NCI-H526 treated with DMSO at 0.1 percent for 48 hours (cell line): Measurements from ENCODE around the gene DFFA.

Source experiments
- DNase-seq: peaks from one replicate; lab custom pipeline; 2025; lab: John Stamatoyannopoulos, UW

Gene DFFA, protein sequence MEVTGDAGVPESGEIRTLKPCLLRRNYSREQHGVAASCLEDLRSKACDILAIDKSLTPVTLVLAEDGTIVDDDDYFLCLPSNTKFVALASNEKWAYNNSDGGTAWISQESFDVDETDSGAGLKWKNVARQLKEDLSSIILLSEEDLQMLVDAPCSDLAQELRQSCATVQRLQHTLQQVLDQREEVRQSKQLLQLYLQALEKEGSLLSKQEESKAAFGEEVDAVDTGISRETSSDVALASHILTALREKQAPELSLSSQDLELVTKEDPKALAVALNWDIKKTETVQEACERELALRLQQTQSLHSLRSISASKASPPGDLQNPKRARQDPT

DNA sequence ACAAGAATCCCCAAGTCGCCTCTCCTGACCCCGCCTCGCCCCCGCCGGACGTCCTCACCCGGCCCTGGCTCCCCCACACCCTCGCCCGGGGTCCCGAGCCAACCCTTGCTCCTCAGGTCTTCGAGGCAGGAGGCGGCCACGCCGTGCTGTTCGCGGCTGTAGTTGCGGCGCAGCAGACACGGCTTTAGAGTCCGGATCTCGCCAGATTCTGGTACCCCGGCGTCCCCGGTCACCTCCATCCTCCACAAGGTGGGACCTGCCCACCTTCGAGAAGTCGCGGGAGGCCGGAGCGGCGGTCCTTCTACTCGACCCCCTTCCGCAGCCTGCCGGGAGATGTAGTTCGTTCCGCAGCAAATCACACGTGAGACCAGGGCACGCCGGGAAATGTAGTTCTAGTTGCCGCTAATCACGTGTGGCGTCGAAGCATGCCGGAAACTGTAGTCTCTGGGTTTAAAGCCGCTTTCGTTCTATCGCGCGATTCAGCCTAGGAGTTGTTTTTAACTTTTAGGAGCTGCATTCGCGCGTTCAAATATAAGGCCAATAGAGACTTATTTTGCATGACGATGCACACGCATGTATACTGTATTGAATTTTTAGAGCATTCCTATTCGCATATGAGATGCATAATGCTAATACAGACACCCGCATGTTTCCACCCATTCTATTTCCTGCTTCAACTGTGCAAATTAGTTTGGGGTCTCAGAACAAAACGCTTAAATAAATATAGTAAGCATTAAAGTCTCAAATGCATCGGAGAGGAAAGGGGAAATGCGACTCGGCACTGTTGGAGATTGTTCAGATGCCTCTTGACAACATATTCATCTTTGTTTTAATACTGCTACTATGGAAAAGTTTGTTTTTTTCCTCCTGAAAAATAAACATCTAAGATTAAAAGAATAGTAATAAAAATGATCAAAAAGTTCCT lies at the start of gene DFFA:
DFFA (minus strand) TSS at position 310 of the 925 bp plus-strand sequence; CDS start at position 239, 71 bp downstream.
- peak; percentile 89 for DNase-seq

DNA sequence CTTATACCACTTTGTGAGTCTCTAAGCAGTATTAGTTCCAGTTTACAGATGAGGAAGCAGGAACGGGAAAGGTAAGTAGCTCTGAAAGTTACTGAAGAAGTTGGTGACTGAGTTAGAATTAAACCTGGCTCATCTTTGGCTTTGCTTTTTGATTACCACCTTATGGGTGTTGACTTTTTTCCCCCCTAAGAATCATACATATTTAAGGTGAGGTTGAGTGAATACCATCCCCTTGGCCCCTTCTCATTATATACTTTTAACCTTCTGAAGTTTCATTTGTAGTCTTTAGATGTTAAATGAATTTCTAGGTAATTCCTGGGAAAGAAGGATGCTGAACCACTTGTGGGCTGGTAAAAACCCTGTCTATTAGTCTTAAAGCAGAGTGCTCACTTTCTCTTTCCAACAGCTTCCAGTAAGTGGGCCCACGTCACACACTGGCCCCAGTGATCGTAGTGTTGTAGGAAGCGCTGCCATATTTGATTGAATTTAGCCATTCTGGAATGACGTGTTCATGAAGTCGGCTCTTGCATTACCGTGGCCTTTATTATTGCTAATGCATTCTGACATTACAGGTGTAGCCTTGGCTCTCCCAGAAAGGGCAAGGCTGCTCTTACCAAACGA lies 49.3 kb upstream of the DFFA start:
- DNase-seq = no peak

DNA sequence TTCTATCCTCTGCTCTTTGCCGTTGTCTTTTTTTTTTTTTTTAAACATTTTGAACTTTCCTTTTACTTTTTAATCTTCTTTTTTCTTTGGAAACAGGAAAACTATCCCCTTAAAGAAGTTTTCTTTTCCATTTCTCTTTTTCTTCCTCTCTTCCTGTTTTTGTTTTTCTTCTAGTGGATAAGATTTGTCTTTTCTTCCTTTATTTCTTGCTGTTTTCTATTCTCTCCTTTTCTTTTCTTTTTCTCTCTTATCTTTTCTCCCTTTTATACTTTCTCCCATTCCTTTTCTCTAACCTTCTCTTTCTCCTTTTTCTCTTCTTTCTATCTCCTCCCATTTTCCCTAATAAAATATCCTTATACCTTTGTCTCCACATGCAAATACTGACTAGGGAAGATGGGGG lies 48.6 kb upstream of the DFFA start:
- no peak for DNase-seq

DNA sequence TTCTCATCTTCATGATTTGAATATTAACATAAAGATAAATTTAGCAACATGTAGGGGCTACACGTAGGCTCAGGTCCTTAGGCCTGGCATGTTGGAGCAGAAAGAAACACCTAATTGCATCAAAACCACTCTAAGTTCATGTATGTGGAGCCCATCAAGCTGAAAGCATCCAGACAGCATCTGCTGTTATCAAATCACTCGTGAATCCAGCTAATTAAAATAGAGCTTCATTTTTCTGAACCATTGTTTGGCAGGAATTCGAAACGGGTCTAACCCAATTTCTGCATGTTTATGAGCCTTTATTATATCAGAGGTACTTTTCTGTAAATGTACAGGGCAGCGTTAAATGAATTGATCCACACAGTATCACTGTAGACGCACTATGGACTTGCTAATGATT lies 48.2 kb upstream of the DFFA start:
- no peak for DNase-seq

DNA sequence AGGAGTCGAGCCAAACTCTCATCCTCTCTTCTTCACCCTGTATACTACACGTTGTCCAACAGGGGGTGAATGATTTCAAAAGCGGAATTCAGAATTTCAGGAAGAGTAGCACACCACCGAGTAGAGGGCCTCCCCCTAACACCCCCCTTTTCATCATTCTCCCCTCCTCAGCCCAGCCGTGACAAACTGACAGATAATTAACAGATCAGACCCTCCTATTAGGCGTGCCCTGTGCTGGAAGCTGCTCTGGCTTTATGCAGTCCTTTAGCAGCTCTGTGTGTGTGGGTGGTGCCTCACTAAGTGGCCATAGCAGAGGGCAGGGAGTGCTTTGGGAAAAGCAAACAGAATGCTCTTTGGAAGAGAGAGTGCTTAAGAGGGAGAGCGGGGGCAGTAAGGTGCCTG lies 46.7 kb upstream of the DFFA start:
- peak; percentile 8 for DNase-seq

DNA sequence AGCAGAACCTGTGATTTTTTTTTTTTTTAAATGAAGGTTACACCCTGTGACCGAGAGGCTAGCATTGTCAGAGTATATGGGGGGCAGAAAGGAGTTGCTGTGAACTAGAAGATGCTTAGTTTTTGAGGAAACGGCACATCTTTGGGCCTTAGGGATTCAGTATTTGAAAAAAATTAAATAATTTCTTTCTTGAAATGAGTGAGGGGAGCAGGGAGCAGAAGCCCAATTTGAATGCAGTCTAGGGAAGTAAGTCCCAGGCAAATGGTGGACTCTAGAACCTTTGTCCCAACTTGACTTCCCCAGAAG lies 45.3 kb upstream of the DFFA start:
- DNase-seq = no peak

DNA sequence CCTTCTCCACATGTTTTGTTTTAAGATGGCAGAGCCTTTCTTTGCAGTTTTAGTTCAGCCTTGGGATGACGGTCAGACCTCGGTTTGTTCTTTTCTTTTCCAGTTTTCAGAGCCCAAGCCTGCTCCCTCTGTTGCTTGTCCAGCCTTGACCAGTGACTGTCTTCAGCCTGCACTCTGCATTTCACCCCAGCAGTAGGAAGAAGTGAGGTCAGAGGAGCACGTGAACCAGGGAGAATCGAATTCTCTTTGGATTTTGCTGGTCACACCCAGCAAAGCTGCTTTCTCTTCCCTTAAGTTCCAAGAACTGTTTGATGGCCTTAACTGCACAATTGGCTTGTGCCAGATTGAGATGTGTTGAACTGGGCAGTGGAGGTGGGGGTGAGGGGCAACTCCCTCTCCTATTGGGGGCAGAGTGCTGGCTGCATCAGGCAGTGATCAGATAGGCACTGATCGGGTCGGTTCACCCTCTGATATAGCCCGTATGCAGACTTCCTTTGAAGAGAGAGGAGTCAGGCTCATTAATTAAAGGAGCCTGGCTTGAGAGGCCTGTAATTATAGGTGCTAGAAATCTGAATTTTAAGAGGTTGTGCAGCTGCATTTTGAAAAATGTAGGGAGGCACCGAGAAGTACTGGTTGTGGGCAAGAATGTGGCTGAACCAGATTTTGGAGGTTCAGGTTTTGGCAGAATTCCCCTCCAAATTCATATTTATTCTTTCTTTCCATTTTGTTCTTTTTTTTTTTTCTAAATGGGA lies 44.8 kb upstream of the DFFA start:
- DNase-seq = no peak

DNA sequence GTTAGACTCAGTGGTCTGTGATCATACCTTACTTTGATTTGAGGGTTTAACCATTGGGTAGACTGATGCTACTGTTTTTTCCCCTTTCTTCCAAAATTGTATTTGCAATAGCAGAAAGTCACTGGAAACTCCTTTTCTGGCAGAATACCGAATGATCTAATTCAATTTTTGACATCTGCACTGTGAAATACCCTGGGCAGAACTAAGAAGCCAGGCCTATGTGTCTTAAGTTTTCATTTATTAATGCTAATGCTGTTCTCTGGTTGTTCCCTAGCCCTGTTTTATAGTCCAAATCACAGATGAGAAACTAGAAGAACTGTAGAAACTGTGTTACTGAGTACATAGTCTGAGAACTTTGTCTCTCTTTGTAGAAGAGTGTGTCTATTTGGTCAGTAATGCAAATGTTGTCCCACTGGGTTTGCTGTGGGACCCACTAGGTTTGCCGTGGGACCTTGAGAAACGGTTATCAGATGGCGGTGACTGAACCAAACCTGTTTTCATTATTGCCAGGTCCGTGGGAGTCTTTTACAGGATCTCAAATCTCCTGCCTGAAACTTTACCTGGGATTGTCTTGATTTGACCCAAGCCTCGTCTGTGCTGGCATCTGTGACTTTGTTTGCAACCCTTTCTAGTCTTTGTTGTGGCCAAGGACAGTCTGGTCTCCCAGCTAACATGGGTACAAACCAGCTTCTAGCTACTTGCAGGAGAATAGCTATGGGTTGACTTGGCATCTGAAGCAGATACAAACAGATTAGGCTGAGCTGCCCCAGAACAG lies 43.8 kb upstream of the DFFA start:
- DNase-seq = no peak

DNA sequence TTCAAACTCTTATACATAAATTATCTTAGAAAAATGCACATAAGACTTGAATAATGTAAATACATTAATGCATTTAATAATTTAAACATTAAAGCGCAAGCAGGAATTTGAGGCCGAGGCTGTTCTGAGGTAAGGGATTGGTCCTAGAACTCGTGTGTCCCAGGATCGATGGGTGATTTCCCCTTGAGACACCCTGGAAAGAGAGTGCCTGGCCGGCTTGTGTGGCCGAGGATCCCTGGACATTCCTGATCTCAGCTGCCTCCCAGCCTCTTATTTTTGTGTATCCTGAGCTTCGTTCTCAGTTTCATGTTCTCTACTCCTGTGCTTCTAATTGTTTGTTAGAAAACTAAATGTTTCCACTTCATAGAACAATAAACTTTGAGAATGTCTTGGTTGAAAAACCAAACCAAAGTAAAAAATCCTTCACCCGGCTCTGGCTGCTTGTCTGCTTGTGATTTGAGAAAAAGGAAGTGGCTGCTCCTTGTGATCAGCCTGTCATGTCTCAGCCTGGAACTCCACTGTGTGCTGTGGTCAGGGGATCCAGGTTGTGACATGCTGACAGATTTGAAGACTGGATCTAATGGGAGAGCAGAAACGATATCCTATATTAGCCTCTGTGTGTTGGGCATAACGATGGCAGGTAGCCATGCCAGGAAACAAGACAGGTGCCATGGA lies 43.1 kb upstream of the DFFA start:
- no peak for DNase-seq

DNA sequence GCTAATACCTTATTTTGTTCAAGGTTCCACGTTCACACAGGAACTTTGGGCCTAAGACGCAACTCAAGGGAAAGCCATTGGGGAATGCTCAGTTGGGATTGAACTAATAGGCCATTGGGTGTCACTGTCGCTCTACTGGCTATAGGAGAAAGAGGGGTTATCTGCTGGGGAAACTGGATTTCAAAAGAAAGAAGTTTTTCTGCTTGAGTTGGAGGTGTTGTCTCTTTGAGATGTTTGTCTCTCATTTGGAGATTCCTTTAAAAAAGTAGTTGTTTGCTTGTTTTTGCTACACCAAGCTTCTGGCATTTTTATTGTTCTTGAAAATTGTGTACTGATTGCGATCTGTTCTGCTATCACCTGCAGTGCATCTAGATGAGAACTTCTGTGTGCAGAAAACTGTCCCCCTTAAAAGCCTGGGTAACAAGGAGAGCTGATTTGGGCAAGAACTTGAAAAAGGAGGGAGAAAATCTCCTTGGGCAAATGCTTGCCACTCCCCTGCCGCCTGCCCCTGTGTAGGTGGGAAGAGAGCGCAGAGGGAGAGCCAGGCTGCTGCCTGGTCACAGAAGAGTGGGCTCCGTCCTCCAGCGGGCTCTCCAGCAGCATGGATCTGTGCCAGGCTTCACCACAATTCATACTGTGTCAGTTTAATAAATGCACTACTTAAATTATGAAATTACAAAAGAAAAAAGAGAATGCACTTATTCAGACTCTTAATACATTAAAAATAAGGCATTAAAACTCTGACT lies 42.3 kb upstream of the DFFA start:
- DNase-seq = peak; percentile 9

DNA sequence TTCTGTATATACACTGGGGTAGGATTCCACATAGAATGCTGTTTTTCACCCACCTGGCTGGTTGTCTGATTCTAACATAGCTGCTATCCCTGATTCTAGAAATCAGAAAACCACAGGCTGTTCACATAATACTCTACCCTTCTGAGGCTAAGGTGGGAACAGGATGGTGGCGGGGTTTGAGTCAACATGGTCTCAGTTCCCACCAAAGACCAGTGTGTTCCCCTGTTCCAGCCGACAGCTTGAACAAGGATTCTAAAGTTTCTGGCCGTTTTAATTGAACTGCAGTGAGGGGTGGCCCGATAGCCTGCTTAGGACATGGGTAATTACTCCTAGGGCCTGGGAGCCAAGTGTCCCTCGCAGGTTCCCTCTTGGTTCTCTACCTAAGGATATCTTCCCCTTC lies 40.9 kb upstream of the DFFA start:
- DNase-seq = no peak

DNA sequence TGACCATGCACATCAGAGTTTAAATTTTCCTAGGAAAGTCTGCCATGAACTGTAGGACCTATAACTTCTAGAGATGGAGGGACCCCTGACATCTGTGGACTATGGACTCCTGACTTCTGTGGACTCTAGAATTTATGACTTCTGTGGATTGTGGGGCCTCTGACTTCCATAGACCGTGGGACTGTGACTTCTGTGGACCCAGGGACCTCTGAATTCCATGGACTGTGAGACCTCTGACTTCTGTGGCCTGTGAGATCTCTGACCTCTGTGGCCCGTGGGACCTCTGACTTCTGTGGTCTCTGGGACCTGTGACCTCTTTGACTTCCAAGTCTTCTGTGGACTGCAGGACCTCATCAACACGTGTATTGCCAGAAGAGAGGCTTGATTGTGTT lies 39.2 kb upstream of the DFFA start:
- no peak for DNase-seq

DNA sequence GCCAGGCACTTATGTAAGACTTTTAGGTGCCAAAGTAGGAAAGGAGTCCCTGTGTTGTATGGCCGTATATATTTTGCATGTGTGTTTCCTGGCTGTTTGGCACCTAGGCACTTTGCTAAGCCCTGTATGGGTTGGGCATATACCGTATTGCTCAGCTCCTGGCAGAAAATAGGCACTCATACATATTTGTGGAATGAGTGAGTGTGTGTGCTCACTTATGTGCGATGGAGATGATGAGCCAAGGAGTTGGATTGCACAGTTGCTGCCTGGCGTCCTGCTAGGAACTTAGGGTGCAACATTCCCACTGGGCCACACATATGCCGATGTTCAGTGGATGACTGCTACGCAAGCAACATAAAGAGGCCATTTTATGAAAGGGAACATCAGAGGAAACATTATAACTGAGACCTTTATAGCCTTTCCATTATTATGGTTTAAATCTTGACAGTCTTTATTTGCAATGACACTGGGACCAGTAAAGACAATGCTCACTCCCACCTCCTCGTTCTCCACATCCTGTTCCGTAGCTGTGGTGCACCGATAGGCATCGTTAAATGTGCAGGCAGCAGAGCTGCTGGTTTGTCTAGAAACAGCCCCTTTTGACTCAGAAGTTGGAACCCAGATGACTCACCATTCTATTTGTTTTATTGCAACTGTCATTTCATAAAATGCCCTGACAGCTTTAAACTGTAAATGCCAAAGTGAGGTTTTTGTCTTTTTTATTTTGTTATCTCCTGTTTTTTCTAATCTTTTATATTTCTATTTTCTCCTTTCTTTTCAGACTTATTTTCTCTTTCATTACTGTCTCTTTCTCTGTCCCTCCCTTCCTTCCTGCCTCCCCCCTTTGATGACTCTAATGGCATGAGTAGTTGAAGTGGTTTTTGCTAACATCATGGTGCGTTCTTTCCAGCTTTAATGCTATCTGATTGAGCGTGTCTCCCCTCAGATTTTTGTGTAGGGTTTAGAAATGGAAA lies 38.5 kb upstream of the DFFA start:
- no peak for DNase-seq

DNA sequence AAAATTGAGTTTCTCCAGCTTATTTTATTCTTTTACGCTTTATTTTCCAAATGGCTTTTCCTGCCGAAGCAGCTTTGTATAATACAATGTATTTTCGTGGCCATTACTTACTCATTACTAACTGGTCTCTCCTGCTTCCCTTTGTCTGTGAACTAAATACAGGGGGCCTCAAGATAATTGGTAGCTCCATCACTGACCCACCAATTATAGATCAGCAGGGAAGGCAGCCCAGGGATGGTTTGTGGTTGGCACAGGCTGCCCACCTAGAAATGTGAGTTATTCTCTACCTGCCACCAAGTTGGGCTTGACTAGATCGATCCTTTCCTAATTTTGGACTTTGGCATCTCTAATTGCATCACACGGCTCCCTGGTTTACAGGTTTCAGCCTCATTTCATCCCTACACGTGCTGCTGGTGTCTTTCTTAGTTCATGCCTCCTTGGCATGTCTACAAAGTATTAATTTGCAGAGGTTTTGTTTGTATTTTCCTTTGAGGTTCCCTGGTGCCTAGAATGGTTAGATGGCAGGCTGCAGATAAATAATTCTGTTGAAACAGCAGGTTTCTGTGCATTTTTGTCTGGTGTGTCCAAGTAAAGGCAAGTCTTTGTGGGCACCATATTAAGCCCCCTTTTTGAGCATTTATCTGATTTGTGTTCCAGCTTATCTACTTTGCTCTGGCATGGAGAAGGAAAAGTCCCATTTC lies 37.6 kb upstream of the DFFA start:
- DNase-seq = no peak

DNA sequence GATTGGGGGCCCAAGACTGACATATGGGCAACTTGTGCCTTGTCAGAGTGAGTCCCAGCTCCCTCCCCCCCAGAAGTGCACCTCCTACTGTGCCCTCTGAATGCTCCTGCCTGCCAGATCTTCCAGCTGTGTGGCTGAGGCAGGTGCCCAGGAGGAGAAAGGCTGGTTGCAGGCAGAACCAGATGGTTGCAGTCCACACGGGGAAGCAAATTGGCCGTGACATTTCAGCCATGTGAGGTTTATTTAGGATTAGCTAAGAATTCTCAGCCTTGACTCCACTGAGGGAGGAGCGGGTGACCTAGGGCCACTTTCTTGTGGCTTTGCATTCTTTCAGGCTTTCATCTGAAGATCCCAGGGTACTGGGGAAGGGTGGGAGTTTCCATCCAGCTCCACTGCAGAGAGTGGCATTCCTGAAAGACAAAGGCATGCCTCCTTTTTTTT lies 36.2 kb upstream of the DFFA start:
- no peak for DNase-seq

DNA sequence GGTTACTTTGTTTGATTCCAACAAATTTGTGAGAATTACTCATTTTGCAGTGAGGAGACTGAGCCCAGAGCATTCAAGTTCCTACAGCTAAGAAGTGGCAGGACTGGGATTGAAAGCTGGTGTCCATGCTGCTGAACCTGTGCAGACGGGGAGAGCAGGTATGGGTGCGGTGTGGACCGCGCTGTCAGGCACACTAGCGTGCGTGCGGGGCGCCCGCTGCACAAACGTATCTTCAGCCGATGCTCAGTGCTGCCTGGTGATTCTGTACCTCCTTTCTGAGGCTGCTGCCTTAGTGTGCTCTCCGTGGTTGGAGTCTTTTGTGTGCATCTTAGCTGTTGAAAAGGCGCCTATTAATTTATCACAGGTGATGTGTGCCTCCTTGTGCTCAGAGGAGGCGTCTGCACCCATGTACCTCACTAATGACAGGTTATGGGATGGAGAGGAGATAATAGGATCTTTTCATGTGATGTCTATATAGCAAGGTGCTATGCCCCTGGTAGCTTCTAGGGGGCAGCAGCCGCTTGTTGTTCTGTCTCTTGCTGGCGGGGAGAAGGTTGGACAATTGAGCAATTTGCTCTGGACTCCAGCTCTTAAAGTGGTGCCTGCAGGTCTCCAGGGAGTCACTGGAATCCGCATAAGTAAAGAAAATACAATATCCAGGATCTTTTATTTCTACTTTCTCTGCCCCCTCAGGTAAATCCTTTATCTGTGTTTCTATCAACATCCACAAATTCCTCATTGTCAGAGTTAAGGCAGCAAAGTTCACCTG lies 35.0 kb upstream of the DFFA start:
- DNase-seq = peak; percentile 69

DNA sequence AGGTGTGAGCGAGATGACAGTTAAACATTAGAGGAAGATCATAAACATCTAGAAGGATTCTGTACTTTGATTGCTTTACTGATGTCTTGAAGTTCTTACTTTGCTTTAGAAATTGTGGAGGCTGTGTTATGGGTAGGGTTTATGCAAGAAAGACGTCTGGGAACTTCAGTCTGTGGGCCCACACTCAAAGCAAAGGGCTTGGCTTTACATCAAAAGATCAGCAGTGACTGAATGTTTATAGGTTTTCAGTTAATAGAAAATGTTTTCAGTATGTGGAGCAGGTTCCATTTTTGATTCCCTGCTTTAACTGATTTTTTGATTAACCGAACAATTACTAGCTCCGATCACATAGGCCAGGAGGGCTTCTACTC lies 34.3 kb upstream of the DFFA start:
- DNase-seq = no peak
